CD4-positive, alpha-beta memory T cell (primary cell): ENCODE measurements around the gene PSG4. TPM values are rescaled to one million over a fixed set of nuclear protein-coding genes. Genes with fewer than 3 reads are reported as not detected.
A peak's percentile ranks its signal among the peaks of the same experiment; 100 is the strongest.
"Not testable (repeated sequence)": the region's sequence is repeated elsewhere in the genome, so short reads cannot be mapped to it uniquely, and the experiment has no call there.

ENCODE experiments used
- CTCF ChIA-PET: fragments of 350-600 bp; sonication (Branson Sonifier 250); formaldehyde crosslinking; loops from one replicate; lab custom pipeline; 2021; ENCODE audit warnings: inconsistent platforms; ENCODE audit not compliant: partially characterized antibody; lab: Charles Lee
- POLR2A ChIA-PET: fragments of 350-600 bp; sonication (Branson Sonifier 250); formaldehyde crosslinking; loops from one replicate; lab custom pipeline; 2021; ENCODE audit not compliant: partially characterized antibody; lab: Charles Lee
- DNase-seq, 5 donors: peaks; one replicate each; pipeline versions ENCODE4 v3.0.0 to v3.0.0-alpha.2; 2020 to 2022; ENCODE audit warnings: mixed read lengths in 1 of 5
- H3K27ac ChIP-seq: one replicate; pipeline ENCODE4 v1.7.0; 2013; ENCODE audit warnings: low read depth, low read length
- H3K27me3 ChIP-seq: 2 replicates; pipeline ENCODE4 v1.7.0; 2013; ENCODE audit warnings: mild to moderate bottlenecking, low read length, moderate library complexity; ENCODE audit not compliant: insufficient read depth
- H3K36me3 ChIP-seq: 2 replicates; pipeline ENCODE4 v1.7.0; 2013; ENCODE audit warnings: mild to moderate bottlenecking, low read length, moderate library complexity; ENCODE audit not compliant: insufficient read depth
- H3K4me1 ChIP-seq: 2 replicates; pipeline ENCODE4 v1.7.0; 2013; ENCODE audit warnings: mild to moderate bottlenecking, low read length, moderate library complexity; ENCODE audit not compliant: insufficient read depth
- H3K4me3 ChIP-seq, 2 donors: one replicate each; pipeline ENCODE4 v1.7.0; 2013; ENCODE audit warnings: low read length in 2 of 2, mild to moderate bottlenecking in 1 of 2
- H3K9me3 ChIP-seq, 2 donors: one replicate each; pipeline ENCODE4 v1.7.0; 2013; ENCODE audit warnings: low read length in 2 of 2, control low read depth in 1 of 2; ENCODE audit not compliant: control insufficient read depth in 1 of 2
- H3K27ac Mint-ChIP-seq, 7 donors: one replicate each; pipeline ENCODE4 v1.8.0; 2020 to 2021; ENCODE audit warnings: mixed read lengths in 7 of 7, mild to moderate bottlenecking in 6 of 7, inconsistent platforms in 3 of 7, moderate library complexity in 3 of 7
- H3K27me3 Mint-ChIP-seq, 2 donors: one replicate each; pipeline ENCODE4 v1.8.0; 2020 to 2021; ENCODE audit warnings: mixed read lengths in 2 of 2
- H3K36me3 Mint-ChIP-seq, 2 donors: one replicate each; pipeline ENCODE4 v1.8.0; 2020 to 2021; ENCODE audit warnings: mixed read lengths in 2 of 2, inconsistent platforms in 1 of 2, mild to moderate bottlenecking in 1 of 2
- H3K4me1 Mint-ChIP-seq, 4 donors: one replicate each; pipeline ENCODE4 v1.8.0; 2020 to 2021; ENCODE audit warnings: mixed read lengths in 4 of 4, mild to moderate bottlenecking in 1 of 4
- H3K4me3 Mint-ChIP-seq, 8 donors: one replicate each; pipeline ENCODE4 v1.8.0; 2020 to 2021; ENCODE audit warnings: mixed read lengths in 8 of 8, mild to moderate bottlenecking in 7 of 8, moderate library complexity in 6 of 8, inconsistent platforms in 3 of 8
- H3K9me3 Mint-ChIP-seq, 8 donors: one replicate each; pipeline ENCODE4 v1.8.0; 2020 to 2021; ENCODE audit warnings: mixed read lengths in 8 of 8, mild to moderate bottlenecking in 5 of 8, inconsistent platforms in 3 of 8, moderate library complexity in 1 of 8
- intact Hi-C: fragments of 100-400 bp; cut with micrococcal nuclease; formaldehyde crosslinking; loops from one replicate; pipeline ENCODE4 v1.15.1; 2023
- polyA plus RNA-seq, 2 donors: library from polyadenylated mRNA; unstranded; fragments of 300-500 nt; fragmentation: Illumina TruSeq; gene quantifications; one replicate each; pipeline ENCODE4 v1.2.3, GENCODE V29; 2021
- total RNA-seq, 2 experiments: library from RNA; stranded (reverse); gene quantifications; one replicate each; pipeline ENCODE4 v1.2.3, GENCODE V29; 2021

The PSG4 gene
- total and polyA plus RNA-seq, 4 experiments from 2014 or later, result not detected

GRCh38 chr19:43198686-43199419 lies 6.6 kb downstream of the PSG4 start:
- POLR2A ChIA-PET, H3K9me3 Mint-ChIP-seq, H3K4me3 Mint-ChIP-seq, intact Hi-C loops, H3K27me3 ChIP-seq, H3K4me3 ChIP-seq, H3K36me3 ChIP-seq, H3K27ac ChIP-seq, DNase-seq, H3K36me3 Mint-ChIP-seq, H3K27ac Mint-ChIP-seq, H3K9me3 ChIP-seq, H3K4me1 ChIP-seq, H3K4me1 Mint-ChIP-seq, CTCF ChIA-PET: not testable (repeated sequence)
- H3K27me3 Mint-ChIP-seq, result peaks cover 9 to 19% of the 10 kb centered on the region in 2 donors

GRCh38 chr19:43197666-43198397 lies 7.6 kb downstream of the PSG4 start:
- H3K27me3 ChIP-seq, H3K4me1 ChIP-seq, DNase-seq, H3K9me3 ChIP-seq, intact Hi-C loops, H3K36me3 Mint-ChIP-seq, H3K4me1 Mint-ChIP-seq, H3K27ac ChIP-seq, H3K36me3 ChIP-seq, H3K4me3 Mint-ChIP-seq, H3K27ac Mint-ChIP-seq, CTCF ChIA-PET, H3K9me3 Mint-ChIP-seq, H3K4me3 ChIP-seq, POLR2A ChIA-PET: not testable (repeated sequence)
- H3K27me3 Mint-ChIP-seq, result peaks cover 9 to 24% of the 10 kb centered on the region in 2 donors

- H3K4me1 Mint-ChIP-seq, H3K4me3 Mint-ChIP-seq, H3K9me3 ChIP-seq, H3K27me3 ChIP-seq, H3K36me3 ChIP-seq, DNase-seq, H3K9me3 Mint-ChIP-seq, POLR2A ChIA-PET, H3K36me3 Mint-ChIP-seq, intact Hi-C loops, H3K4me1 ChIP-seq, CTCF ChIA-PET, H3K4me3 ChIP-seq, H3K27ac ChIP-seq: not testable (repeated sequence)
- Mint-ChIP-seq H3K27ac (peak overlapping the region in 1 of 7 donors; percentile 59), H3K27me3 (peaks cover 11 to 22% of the 10 kb centered on the region in 2 donors)
These were observed 11.0 kb downstream of the PSG4 start for GRCh38 chr19:43194397-43194796.

- H3K27me3 ChIP-seq, H3K36me3 Mint-ChIP-seq, H3K27ac Mint-ChIP-seq, POLR2A ChIA-PET, H3K9me3 ChIP-seq, DNase-seq, H3K36me3 ChIP-seq, CTCF ChIA-PET, H3K4me1 Mint-ChIP-seq, H3K27ac ChIP-seq, H3K9me3 Mint-ChIP-seq, H3K4me1 ChIP-seq, intact Hi-C loops, H3K4me3 ChIP-seq, H3K4me3 Mint-ChIP-seq: not testable (repeated sequence)
- peaks cover 13 to 26% of the 10 kb centered on the region in 2 donors for H3K27me3 Mint-ChIP-seq
These were observed 12.9 kb downstream of the PSG4 start for GRCh38 chr19:43192381-43193155.

GRCh38 chr19:43188092-43188491 lies 17.3 kb downstream of the PSG4 start:
- H3K4me3 Mint-ChIP-seq, H3K27me3 ChIP-seq, H3K9me3 ChIP-seq, POLR2A ChIA-PET, H3K9me3 Mint-ChIP-seq, H3K4me1 ChIP-seq, H3K4me3 ChIP-seq, H3K36me3 Mint-ChIP-seq, intact Hi-C loops, DNase-seq, H3K27ac Mint-ChIP-seq, H3K27ac ChIP-seq, H3K4me1 Mint-ChIP-seq, CTCF ChIA-PET, H3K36me3 ChIP-seq: not testable (repeated sequence)
- peaks cover 6 to 13% of the 10 kb centered on the region in 2 donors for H3K27me3 Mint-ChIP-seq

- H3K4me3 Mint-ChIP-seq, H3K9me3 ChIP-seq, CTCF ChIA-PET, H3K27me3 ChIP-seq, H3K4me1 ChIP-seq, H3K9me3 Mint-ChIP-seq, DNase-seq, POLR2A ChIA-PET, H3K27ac ChIP-seq, H3K4me3 ChIP-seq, H3K27ac Mint-ChIP-seq, intact Hi-C loops, H3K36me3 Mint-ChIP-seq, H3K36me3 ChIP-seq, H3K4me1 Mint-ChIP-seq: not testable (repeated sequence)
- peaks cover 6 to 13% of the 10 kb centered on the region in 2 donors for H3K27me3 Mint-ChIP-seq
These were observed 19.0 kb downstream of the PSG4 start, which contains the start of gene PSG5 for GRCh38 chr19:43186311-43186935. PSG5 (minus strand) TSS chr19:43186536; CDS start chr19:43186405, 131 bp downstream.
